GM12878 (cell line): ENCODE results near the gene CACNA2D3. TPM values are rescaled to one million over a fixed set of nuclear protein-coding genes. Genes with fewer than 3 reads are reported as not detected.

ENCODE experiments used
- ATAC-seq: fragments of 200-7000 bp; cut with Tn5 transposase; 3 replicates; pipeline ENCODE4 v1.9.1; 2020; ENCODE audit warnings: mild to moderate bottlenecking, moderate library complexity
- BruUV-seq: library from RNA; stranded (reverse); fragments of 400-500 nt; replicated peaks from 2 replicates; lab custom pipeline; 2021; lab: Mats Ljungman, UMichigan
- CTCF ChIA-PET: fragments of 300-600 bp; sonication (Branson Sonifier 250); formaldehyde crosslinking; extraction: SDS; loops from one replicate; lab custom pipeline; 2021; ENCODE audit warnings: inconsistent platforms; lab: Yijun Ruan, JAX
- POLR2A ChIA-PET: fragments of 350-600 bp; formaldehyde crosslinking; extraction: SDS; loops from one replicate; lab custom pipeline; 2021; ENCODE audit warnings: inconsistent platforms; lab: Charles Lee
- RAD21 ChIA-PET: fragments of 300-600 bp; sonication (Branson Sonifier 250); formaldehyde crosslinking; loops from one replicate; lab custom pipeline; 2023; ENCODE audit warnings: antibody characterized with exemption; ENCODE audit not compliant: unreplicated experiment; lab: Charles Lee
- SMC1A ChIA-PET: fragments of 300-600 bp; sonication (Branson Sonifier 250); formaldehyde crosslinking; loops from one replicate; lab custom pipeline; 2023; ENCODE audit not compliant: unreplicated experiment, uncharacterized antibody; lab: Charles Lee
- DNase-seq: peaks from one replicate; pipeline ENCODE4 v3.0.0-alpha.2; 2011; ENCODE audit warnings: low read depth, low spot score
- FAIRE-seq: peaks from 3 replicates; lab custom pipeline; 2011; peaks lifted over from hg19 to GRCh38; lab: Jason Lieb, UNC
- H2AFZ ChIP-seq: 2 replicates; pipeline ENCODE4 v1.6.0; 2011; ENCODE audit warnings: low read depth, low read length, control low read depth; ENCODE audit not compliant: control insufficient read depth
- H3K27ac ChIP-seq: 2 replicates; pipeline ENCODE4 v1.5.1; 2011; ENCODE audit warnings: control low read depth; ENCODE audit not compliant: control insufficient read depth, insufficient read depth
- H3K27me3 ChIP-seq, 2 experiments: replicated peaks in 1 of 2; 2 replicates each; pipeline versions ENCODE4 v1.6.0 to v1.6.1; 2011; ENCODE audit warnings: low read length in 1 of 2; ENCODE audit not compliant: control insufficient read depth in 2 of 2, insufficient read depth in 2 of 2
- H3K36me3 ChIP-seq, 2 experiments: 2 replicates each; pipeline ENCODE4 v1.5.1; 2011; ENCODE audit warnings: low read length in 1 of 2; ENCODE audit not compliant: control insufficient read depth in 2 of 2, insufficient read depth in 2 of 2
- H3K4me1 ChIP-seq: 2 replicates; pipeline ENCODE4 v1.6.1; 2011; ENCODE audit warnings: mild to moderate bottlenecking, low read length, moderate library complexity, mixed read lengths; ENCODE audit not compliant: control insufficient read depth, insufficient read depth
- H3K4me2 ChIP-seq: 2 replicates; pipeline ENCODE4 v1.6.0; 2011; ENCODE audit warnings: control low read depth; ENCODE audit not compliant: control insufficient read depth, insufficient read depth
- H3K4me3 ChIP-seq: fragments of 200-600 bp; sonication (generic); 2 replicates; pipeline ENCODE4 v1.5.1; 2016
- H3K79me2 ChIP-seq: 2 replicates; pipeline ENCODE4 v1.6.0; 2011; ENCODE audit warnings: low read length; ENCODE audit not compliant: control insufficient read depth, insufficient read depth
- H3K9ac ChIP-seq: 2 replicates; pipeline ENCODE4 v1.8.0; 2011; ENCODE audit warnings: low read length, control low read depth, mixed read lengths; ENCODE audit not compliant: control insufficient read depth, insufficient read depth
- H3K9me3 ChIP-seq: replicated peaks from 3 replicates; pipeline ENCODE4 v1.5.1; 2011; ENCODE audit warnings: mild to moderate bottlenecking, low read length; ENCODE audit not compliant: control insufficient read depth, insufficient read depth
- H4K20me1 ChIP-seq: 2 replicates; pipeline ENCODE4 v1.6.0; 2011; ENCODE audit not compliant: control insufficient read depth, insufficient read depth
- EGR1 ChIP-seq, 2 experiments: IDR thresholded peaks; 1 replicate in 1 of 2; 2 replicates in 1 of 2; pipeline ENCODE4 v1.6.1; 2011 to 2012; ENCODE audit warnings: low read depth in 2 of 2, low read length in 2 of 2, borderline replicate concordance in 1 of 2, mild to moderate bottlenecking in 1 of 2, moderate library complexity in 1 of 2
- MTA3 ChIP-seq: IDR thresholded peaks from 2 replicates; pipeline ENCODE4 v1.6.1; 2012; ENCODE audit warnings: low read length, inconsistent platforms, borderline replicate concordance
- NFIC ChIP-seq: IDR thresholded peaks from 2 replicates; pipeline ENCODE4 v1.6.1; 2012; ENCODE audit warnings: low read depth, mild to moderate bottlenecking, inconsistent platforms, low read length, moderate library complexity
- RFX5 ChIP-seq: IDR thresholded peaks from 2 replicates; pipeline ENCODE4 v1.6.1; 2011; ENCODE audit warnings: low read depth, low read length, improper control_type of control experiment
- ZNF592 ChIP-seq: fragments of 450-650 bp; IDR thresholded peaks from 2 replicates; pipeline ENCODE4 v1.6.1; 2017; ENCODE audit warnings: mild to moderate bottlenecking, moderate library complexity
- ZZZ3 ChIP-seq: IDR thresholded peaks from 2 replicates; pipeline ENCODE4 v1.6.1; 2011; ENCODE audit warnings: low read depth; ENCODE audit not compliant: control insufficient read depth, insufficient read length
- WGBS: methylation state at CpG from one replicate; pipeline ENCODE4 v1.1.6; 2016; ENCODE audit warnings: low lambda C conversion rate; ENCODE audit not compliant: insufficient replicate concordance, insufficient coverage; ENCODE audit errors: missing lambda C conversion rate; 5-methylcytosine and 5-hydroxymethylcytosine counted together
- in situ Hi-C: fragments of 300-500 bp; cut with MboI; formaldehyde crosslinking; loops from 9 replicates; pipeline ENCODE4 v1.14.3; 2018; ENCODE audit warnings: mixed read lengths
- intact Hi-C: fragments of 100-400 bp; cut with micrococcal nuclease; formaldehyde crosslinking; loops from one replicate; pipeline ENCODE4 v1.14.2; 2022; ENCODE audit not compliant: unreplicated experiment
- polyA plus RNA-seq, 11 experiments: library from polyadenylated mRNA; depleted of rRNA in 4 of 11; unstranded in 6 of 11; stranded (reverse) in 5 of 11; fragments of >200 nt; fragmentation: Nextera tagmentation in 4 of 11; fragmentation: Illumina TruSeq in 1 of 11; extraction: Ambion mirVana in 4 of 11; extraction: Trizol in 1 of 11; gene quantifications; 1 replicate in 1 of 11; 2 replicates in 10 of 11; pipeline versions ENCODE4 v1.2.1 to v1.2.3, GENCODE V29; 2011 to 2016; ENCODE audit warnings: inconsistent platforms in 2 of 11, missing spikeins in 2 of 11, low read depth in 1 of 11
- total RNA-seq, 4 experiments: library from RNA; depleted of rRNA in 3 of 4; stranded (reverse); fragments of >200 nt in 3 of 4; fragmentation: Illumina TruSeq in 1 of 4; extraction: Trizol in 1 of 4; gene quantifications; 2 replicates each; pipeline versions ENCODE4 v1.2.1 to v1.2.3, GENCODE V29; 2013 to 2021

CACNA2D3 gene
- total and polyA plus RNA-seq, 10 of the 15 experiments (the other 5 are each of a cell fraction or from before 2014, with no cell fraction given): not detected

- H3K4me2 ChIP-seq: no peak overlapping the region
- ATAC-seq (no peak), FAIRE-seq (no peak), DNase-seq (no peak)
- ChIA-PET CTCF (no interaction called here), SMC1A (no interaction called here), RAD21 (no interaction called here), POLR2A (no interaction called here)
- intact Hi-C loops (no loop called here), in situ Hi-C loops (no loop called here)
- TF ChIP-seq EGR1 (IDR thresholded peaks at IDR 0.05; ENCODE audit: borderline replicate concordance in 1 of 2, low read depth in 2 of 2, low read length in 2 of 2) (no peak), ZZZ3 (no peak), NFIC (no peak), MTA3 (no peak), ZNF592 (no peak), RFX5 (no peak)
- H3K9ac ChIP-seq: no peak overlapping the region
- no peaks in the 10 kb centered on the region for H3K36me3 ChIP-seq
- no peak overlapping the region for H3K27ac ChIP-seq
- H4K20me1 ChIP-seq: no peaks in the 10 kb centered on the region
- no TSS peak for BruUV-seq
- H3K4me3 ChIP-seq: no peak overlapping the region
- WGBS: 25% methylated on average over 4 of the region's 4 CpGs
- no peak overlapping the region for H2AFZ ChIP-seq
- no peaks in the 10 kb centered on the region for H3K79me2 ChIP-seq
- H3K4me1 ChIP-seq: no peaks in the 10 kb centered on the region
- no peaks in the 10 kb centered on the region; a peak in 1 of 4 replicates for H3K27me3 ChIP-seq
- no peaks in the 10 kb centered on the region for H3K9me3 ChIP-seq
Measured at GRCh38 chr3:54240309-54240708, 118.0 kb downstream of the CACNA2D3 start.
